Measurements from ENCODE around the gene SHISAL2B.

- TF ChIP-seq, protein P1, sequence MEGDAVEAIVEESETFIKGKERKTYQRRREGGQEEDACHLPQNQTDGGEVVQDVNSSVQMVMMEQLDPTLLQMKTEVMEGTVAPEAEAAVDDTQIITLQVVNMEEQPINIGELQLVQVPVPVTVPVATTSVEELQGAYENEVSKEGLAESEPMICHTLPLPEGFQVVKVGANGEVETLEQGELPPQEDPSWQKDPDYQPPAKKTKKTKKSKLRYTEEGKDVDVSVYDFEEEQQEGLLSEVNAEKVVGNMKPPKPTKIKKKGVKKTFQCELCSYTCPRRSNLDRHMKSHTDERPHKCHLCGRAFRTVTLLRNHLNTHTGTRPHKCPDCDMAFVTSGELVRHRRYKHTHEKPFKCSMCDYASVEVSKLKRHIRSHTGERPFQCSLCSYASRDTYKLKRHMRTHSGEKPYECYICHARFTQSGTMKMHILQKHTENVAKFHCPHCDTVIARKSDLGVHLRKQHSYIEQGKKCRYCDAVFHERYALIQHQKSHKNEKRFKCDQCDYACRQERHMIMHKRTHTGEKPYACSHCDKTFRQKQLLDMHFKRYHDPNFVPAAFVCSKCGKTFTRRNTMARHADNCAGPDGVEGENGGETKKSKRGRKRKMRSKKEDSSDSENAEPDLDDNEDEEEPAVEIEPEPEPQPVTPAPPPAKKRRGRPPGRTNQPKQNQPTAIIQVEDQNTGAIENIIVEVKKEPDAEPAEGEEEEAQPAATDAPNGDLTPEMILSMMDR (IDR thresholded peaks at IDR 0.05; ENCODE audit: borderline replicate concordance, extremely low read depth, low read length, poor library complexity, severe bottlenecking) = no peak
- no peak for TF ChIP-seq EZH2 (IDR thresholded peaks at IDR 0.05; ENCODE audit: borderline replicate concordance, low read depth, low read length, severe bottlenecking)
These were observed 52.5 kb downstream of the SHISAL2B start for GRCh38 chr5:64742821-64743220.
